ENCODE results near the gene BRWD1. TPM values are rescaled to one million over a fixed set of nuclear protein-coding genes. Genes with fewer than 3 reads are reported as not detected.

BRWD1 gene
- total RNA-seq, 2 experiments from 2014 or later = 53.2 to 61.7 TPM

DNA sequence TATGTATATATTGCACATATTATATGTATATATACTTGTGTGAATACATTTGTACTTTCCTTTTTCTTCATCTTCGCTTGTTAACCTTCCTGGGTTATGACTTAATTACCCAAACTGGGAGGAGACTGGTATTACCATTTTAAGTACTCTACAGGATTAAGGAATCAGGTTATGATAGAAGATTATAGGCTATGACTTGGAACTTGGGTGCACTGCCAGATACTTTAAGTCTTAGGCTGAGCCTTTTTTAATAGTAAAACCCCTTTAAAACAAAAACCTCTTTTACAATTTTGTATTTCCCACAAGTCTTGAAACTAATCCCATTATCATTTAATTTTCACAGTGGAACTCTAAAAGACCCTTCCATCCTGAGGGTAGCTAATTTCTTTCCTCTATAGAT is 6.0 kb downstream of the BRWD1 start:
- no peak for DNase-seq (ENCODE audit: low spot score)
- H3K27ac ChIP-seq (ENCODE audit: low read depth, low read length, poor library complexity, severe bottlenecking) = no peak overlapping the region
- no peak overlapping the region for H3K4me2 ChIP-seq (ENCODE audit: low read length)
- ChIA-PET CTCF (ENCODE audit: unreplicated experiment) (no interaction called here), POLR2A (no interaction called here)
- H3K9me2 ChIP-seq (ENCODE audit: insufficient read depth, low read length) = no peaks in the 10 kb centered on the region
- H3K9me3 ChIP-seq (ENCODE audit: low read length) = no peaks in the 10 kb centered on the region
- peaks cover 79% of the 10 kb centered on the region for H3K36me3 ChIP-seq (ENCODE audit: insufficient read depth, low read length)
- no peak overlapping the region for H3K4me3 ChIP-seq (ENCODE audit: low read depth, low read length, poor library complexity, severe bottlenecking)
- intact Hi-C loops (cut with micrococcal nuclease; ENCODE audit: unreplicated experiment) = no loop called here
- no peak overlapping the region for H2AFZ ChIP-seq (ENCODE audit: low read length)
- H3K4me1 ChIP-seq (ENCODE audit: insufficient read depth, low read length, poor library complexity, severe bottlenecking) = peaks cover 10% of the 10 kb centered on the region
- H3K79me2 ChIP-seq (ENCODE audit: insufficient read depth, low read depth, low read length) = peaks cover 34% of the 10 kb centered on the region
- BruUV-seq (replicated peaks) = TSS peak; percentile 0
- peaks cover 9% of the 10 kb centered on the region for H4K20me1 ChIP-seq (ENCODE audit: insufficient read depth, low read length)
- TF ChIP-seq, protein P1, sequence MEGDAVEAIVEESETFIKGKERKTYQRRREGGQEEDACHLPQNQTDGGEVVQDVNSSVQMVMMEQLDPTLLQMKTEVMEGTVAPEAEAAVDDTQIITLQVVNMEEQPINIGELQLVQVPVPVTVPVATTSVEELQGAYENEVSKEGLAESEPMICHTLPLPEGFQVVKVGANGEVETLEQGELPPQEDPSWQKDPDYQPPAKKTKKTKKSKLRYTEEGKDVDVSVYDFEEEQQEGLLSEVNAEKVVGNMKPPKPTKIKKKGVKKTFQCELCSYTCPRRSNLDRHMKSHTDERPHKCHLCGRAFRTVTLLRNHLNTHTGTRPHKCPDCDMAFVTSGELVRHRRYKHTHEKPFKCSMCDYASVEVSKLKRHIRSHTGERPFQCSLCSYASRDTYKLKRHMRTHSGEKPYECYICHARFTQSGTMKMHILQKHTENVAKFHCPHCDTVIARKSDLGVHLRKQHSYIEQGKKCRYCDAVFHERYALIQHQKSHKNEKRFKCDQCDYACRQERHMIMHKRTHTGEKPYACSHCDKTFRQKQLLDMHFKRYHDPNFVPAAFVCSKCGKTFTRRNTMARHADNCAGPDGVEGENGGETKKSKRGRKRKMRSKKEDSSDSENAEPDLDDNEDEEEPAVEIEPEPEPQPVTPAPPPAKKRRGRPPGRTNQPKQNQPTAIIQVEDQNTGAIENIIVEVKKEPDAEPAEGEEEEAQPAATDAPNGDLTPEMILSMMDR (conservative IDR thresholded peaks at IDR 0.05; ENCODE audit: low read length) = no peak
- no peak for TF ChIP-seq EZH2phosphoT487 (IDR thresholded peaks at IDR 0.05; ENCODE audit: borderline replicate concordance, low read depth, low read length)

DNA sequence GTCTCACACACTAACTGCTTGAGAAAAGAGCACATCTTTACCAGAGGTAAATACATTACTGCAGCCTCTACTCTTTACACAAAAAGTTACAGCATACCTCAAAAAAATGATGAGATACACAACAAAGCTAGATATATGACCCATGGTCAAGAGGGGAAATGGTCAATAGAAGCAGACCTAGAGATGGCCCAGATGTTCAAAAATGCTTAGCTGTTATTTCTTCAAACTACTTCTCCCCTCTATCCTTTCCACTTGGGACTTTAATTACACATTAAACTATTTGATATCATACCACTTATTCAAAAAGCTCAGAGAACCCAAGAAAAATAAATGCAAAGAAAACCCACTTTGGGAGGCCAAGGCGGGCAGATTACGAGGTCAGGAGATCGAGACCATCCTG is 12.8 kb downstream of the BRWD1 start:
- POLR2A ChIA-PET = interaction anchor here (0.6 to 1.4 kb wide), 3 partner anchors 17 to 50 kb away, joined by 3 to 6 read pairs (median 5); no protein-coding TSS in a partner anchor
- no peaks in the 10 kb centered on the region for H3K9me2 ChIP-seq (ENCODE audit: insufficient read depth, low read length)
- peaks cover 12% of the 10 kb centered on the region; the same call in 1 of the 2 replicates for H3K9me3 ChIP-seq (ENCODE audit: low read length)
- CTCF ChIA-PET (ENCODE audit: unreplicated experiment) = no interaction called here
- H3K36me3 ChIP-seq (ENCODE audit: insufficient read depth, low read length) = peaks cover 93% of the 10 kb centered on the region
- no peaks in the 10 kb centered on the region for H3K4me1 ChIP-seq (ENCODE audit: insufficient read depth, low read length, poor library complexity, severe bottlenecking)
- H3K27ac ChIP-seq (ENCODE audit: low read depth, low read length, poor library complexity, severe bottlenecking) = no peak overlapping the region
- DNase-seq (ENCODE audit: low spot score) = no peak
- TF ChIP-seq, protein P1 (conservative IDR thresholded peaks at IDR 0.05; ENCODE audit: low read length) = no peak
- no peak for TF ChIP-seq EZH2phosphoT487 (IDR thresholded peaks at IDR 0.05; ENCODE audit: borderline replicate concordance, low read depth, low read length)
- no peak overlapping the region for H3K4me3 ChIP-seq (ENCODE audit: low read depth, low read length, poor library complexity, severe bottlenecking)
- no peak overlapping the region for H2AFZ ChIP-seq (ENCODE audit: low read length)
- BruUV-seq (replicated peaks) = no TSS peak
- intact Hi-C loops (cut with micrococcal nuclease; ENCODE audit: unreplicated experiment) = no loop called here
- H4K20me1 ChIP-seq (ENCODE audit: insufficient read depth, low read length) = no peaks in the 10 kb centered on the region
- no peak overlapping the region for H3K4me2 ChIP-seq (ENCODE audit: low read length)
- H3K79me2 ChIP-seq (ENCODE audit: insufficient read depth, low read depth, low read length) = peaks cover 24% of the 10 kb centered on the region

DNA sequence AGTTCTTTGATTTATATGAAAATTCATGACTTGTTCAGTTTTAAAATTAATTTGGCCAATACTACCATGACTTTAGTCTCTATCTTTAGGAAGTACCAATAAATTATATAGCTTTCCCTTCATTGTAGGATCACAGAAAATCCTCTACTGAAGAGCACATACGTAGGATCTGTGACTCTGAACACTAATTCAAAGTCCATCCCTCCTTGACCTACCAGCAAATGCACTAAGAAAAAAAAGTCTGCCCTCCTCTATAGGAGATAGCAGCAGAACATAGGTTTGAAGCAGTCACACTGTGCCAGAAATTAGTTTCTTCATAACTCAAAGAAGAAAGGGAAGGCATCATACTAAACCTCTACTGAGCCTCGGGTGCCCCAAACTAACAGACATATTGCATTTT is 16.5 kb downstream of the BRWD1 start:
- no peak overlapping the region for H2AFZ ChIP-seq (ENCODE audit: low read length)
- intact Hi-C loops (cut with micrococcal nuclease; ENCODE audit: unreplicated experiment) = no loop called here
- no peak overlapping the region for H3K4me2 ChIP-seq (ENCODE audit: low read length)
- H3K27ac ChIP-seq (ENCODE audit: low read depth, low read length, poor library complexity, severe bottlenecking) = no peak overlapping the region
- TF ChIP-seq, protein P1 (conservative IDR thresholded peaks at IDR 0.05; ENCODE audit: low read length) = no peak
- no peak for TF ChIP-seq EZH2phosphoT487 (IDR thresholded peaks at IDR 0.05; ENCODE audit: borderline replicate concordance, low read depth, low read length)
- peaks cover 24% of the 10 kb centered on the region for H3K79me2 ChIP-seq (ENCODE audit: insufficient read depth, low read depth, low read length)
- no peak overlapping the region for H3K4me3 ChIP-seq (ENCODE audit: low read depth, low read length, poor library complexity, severe bottlenecking)
- H3K4me1 ChIP-seq (ENCODE audit: insufficient read depth, low read length, poor library complexity, severe bottlenecking) = no peaks in the 10 kb centered on the region
- POLR2A ChIA-PET = interaction anchor here (1.2 to 1.7 kb wide), 2 partner anchors 21 to 51 kb away, joined by 4 to 6 read pairs; no protein-coding TSS in a partner anchor
- H3K9me3 ChIP-seq (ENCODE audit: low read length) = peaks cover 12% of the 10 kb centered on the region; the same call in 1 of the 2 replicates
- no peaks in the 10 kb centered on the region for H3K9me2 ChIP-seq (ENCODE audit: insufficient read depth, low read length)
- H4K20me1 ChIP-seq (ENCODE audit: insufficient read depth, low read length) = no peaks in the 10 kb centered on the region
- no TSS peak for BruUV-seq (replicated peaks)
- DNase-seq (ENCODE audit: low spot score) = no peak
- peaks cover 99% of the 10 kb centered on the region for H3K36me3 ChIP-seq (ENCODE audit: insufficient read depth, low read length)
- CTCF ChIA-PET (ENCODE audit: unreplicated experiment) = interaction anchor here (1.2 kb wide), 1 partner anchor 90 kb away, joined by 5 read pairs; no protein-coding TSS in a partner anchor
